NCI-H2171 treated with DMSO at 0.1 percent for 48 hours (cell line): ENCODE data around the gene GRIN3B.

Experiments used
- DNase-seq: peaks from one replicate; lab custom pipeline; 2025; lab: John Stamatoyannopoulos, UW

Gene GRIN3B

DNA sequence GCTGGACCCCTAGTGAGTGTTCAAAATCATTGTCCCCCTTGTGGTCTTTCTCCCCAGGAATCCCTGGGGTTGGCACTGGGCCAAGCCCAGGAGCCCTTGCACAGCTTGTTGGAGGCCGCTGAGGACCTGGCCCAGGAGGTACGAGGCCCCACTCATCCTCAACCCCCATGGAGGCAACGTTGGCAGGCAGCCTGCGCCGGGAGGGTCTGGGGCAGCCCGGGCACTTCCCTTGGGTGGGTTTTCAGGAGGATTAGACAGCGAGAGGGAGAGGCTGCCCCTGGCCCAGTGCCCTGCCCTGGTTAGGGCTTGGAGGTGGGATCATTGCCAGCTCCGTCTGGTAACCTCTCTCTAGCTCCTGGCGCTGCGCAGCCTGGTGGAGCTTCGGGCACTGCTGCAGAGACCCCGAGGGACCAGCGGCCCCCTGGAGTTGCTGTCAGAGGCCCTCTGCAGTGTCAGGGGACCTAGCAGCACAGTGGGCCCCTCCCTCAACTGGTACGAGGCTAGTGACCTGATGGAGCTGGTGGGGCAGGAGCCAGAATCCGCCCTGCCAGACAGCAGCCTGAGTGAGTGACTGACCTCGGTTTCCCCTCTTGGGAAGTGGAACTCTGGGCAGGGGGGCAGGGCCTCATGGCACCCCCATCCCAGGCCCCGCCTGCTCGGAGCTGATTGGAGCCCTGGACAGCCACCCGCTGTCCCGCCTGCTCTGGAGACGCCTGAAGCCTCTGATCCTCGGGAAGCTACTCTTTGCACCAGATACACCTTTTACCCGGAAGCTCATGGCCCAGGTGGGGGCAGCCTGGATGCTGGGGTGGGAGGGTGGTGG is 42.7 kb downstream of the GRIN3B start:
- DNase-seq, result peak; percentile 65

DNA sequence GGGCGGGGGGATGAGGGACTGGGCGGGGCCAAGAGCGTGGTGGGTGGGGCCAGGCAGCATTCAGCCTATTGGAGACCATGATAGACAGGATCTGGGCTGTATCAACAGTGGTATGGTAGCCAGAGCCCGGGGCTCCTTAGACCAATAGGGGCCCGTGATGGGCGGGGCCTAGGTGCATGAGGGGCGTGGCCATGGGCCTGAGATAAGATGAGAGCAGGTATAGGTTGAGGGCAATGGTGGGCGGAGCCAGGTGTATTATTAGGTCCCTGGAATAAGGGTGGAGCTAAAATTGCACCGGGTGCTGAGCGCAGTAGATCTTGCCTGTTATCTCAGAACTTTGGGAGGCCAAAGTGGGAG is 45.0 kb downstream of the GRIN3B start:
- DNase-seq, result peak; percentile 16

DNA sequence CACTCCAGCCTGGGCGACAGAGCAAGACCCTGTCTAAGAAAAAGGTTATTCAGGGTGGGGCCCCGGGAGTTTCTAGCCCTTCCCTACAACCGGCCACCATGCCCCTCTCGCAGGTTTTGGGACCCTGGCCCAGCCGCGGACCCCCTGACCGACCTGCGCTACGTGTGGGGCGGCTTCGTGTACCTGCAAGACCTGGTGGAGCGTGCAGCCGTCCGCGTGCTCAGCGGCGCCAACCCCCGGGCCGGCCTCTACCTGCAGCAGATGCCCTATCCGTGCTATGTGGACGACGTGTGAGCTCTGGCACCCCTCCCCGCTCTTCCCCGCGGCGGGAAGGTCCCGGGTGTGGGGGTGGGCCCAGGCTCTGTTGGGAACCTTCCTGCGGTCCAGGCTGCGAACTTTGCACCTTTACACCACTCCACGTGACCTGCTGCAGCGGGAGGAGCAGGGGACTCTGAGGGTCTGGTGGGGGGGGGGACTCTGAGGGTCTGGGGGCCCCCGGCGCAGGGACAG is 46.0 kb downstream of the GRIN3B start:
- DNase-seq, result no peak

DNA sequence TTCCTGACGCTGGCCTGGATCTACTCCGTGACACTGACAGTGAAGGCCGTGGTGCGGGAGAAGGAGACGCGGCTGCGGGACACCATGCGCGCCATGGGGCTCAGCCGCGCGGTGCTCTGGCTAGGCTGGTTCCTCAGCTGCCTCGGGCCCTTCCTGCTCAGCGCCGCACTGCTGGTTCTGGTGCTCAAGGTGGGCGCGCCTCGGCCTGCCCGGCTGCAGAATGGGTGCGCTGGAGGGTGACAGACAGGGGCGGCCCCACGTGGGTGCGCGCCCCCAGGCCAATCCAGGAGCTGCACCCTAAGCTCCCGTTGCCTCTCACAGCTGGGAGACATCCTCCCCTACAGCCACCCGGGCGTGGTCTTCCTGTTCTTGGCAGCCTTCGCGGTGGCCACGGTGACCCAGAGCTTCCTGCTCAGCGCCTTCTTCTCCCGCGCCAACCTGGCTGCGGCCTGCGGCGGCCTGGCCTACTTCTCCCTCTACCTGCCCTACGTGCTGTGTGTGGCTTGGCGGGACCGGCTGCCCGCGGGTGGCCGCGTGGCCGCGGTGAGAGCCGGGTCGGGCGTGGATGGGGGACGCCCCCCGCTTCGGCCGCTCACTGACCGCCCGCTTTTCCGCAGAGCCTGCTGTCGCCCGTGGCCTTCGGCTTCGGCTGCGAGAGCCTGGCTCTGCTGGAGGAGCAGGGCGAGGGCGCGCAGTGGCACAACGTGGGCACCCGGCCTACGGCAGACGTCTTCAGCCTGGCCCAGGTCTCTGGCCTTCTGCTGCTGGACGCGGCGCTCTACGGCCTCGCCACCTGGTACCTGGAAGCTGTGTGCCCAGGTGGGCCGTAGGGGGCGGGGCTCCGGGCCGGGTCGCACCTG is 46.8 kb downstream of the GRIN3B start:
- no peak for DNase-seq

DNA sequence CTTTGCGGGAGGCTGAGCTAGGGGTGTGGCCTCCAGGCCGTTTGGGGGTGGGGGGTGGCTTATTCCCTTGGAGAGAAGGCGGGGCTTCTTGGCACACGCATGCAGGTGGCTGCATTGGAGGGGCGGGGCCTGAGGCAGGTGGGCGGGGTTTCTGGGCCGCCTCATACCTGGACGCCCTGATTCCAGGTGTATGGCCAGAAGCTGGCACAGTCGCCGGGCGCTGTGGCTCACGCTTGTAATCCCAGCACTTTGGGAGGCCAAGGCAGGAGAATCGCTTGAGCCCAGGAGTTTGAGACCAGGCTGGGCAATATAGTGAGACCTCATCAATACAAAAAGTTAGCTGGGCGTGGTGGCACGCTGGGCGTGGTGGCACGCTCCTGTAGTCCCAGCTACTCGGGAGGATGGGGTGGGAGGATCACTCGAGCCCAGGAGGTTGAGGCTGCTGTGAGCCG is 47.5 kb downstream of the GRIN3B start:
- no peak for DNase-seq

DNA sequence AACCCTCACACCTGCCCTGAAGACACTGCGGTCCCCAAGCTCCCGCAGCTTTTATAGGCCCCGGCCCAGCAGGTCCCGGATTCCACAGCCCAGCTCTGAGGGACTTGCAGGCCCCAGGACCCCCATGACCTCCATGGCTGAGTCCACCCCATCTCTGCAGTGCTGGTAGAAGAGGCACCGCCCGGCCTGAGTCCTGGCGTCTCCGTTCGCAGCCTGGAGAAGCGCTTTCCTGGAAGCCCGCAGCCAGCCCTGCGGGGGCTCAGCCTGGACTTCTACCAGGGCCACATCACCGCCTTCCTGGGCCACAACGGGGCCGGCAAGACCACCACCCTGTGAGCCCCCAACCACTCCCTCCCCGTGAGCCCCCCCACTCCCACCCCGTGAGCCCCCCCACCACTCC is 48.9 kb downstream of the GRIN3B start:
- DNase-seq, result no peak

DNA sequence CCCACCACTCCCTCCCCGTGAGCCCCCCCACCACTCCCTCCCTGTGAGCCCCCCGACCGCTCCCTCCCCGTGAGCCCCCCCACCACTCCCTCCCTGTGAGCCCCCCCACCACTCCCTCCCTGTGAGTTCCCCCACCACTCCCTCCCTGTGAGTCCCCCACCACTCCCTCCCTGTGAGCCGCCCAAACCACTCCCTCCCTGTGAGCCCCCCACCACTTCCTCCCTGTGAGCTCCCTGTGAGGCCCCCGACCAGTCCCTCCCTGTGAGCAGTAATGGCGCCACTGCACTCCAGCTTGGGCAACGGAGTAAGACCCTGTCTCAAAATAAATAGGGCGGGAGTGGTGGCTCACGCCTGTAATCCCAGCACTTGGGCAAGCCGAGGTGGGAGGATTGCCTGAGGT is 49.6 kb downstream of the GRIN3B start:
- no peak for DNase-seq

DNA sequence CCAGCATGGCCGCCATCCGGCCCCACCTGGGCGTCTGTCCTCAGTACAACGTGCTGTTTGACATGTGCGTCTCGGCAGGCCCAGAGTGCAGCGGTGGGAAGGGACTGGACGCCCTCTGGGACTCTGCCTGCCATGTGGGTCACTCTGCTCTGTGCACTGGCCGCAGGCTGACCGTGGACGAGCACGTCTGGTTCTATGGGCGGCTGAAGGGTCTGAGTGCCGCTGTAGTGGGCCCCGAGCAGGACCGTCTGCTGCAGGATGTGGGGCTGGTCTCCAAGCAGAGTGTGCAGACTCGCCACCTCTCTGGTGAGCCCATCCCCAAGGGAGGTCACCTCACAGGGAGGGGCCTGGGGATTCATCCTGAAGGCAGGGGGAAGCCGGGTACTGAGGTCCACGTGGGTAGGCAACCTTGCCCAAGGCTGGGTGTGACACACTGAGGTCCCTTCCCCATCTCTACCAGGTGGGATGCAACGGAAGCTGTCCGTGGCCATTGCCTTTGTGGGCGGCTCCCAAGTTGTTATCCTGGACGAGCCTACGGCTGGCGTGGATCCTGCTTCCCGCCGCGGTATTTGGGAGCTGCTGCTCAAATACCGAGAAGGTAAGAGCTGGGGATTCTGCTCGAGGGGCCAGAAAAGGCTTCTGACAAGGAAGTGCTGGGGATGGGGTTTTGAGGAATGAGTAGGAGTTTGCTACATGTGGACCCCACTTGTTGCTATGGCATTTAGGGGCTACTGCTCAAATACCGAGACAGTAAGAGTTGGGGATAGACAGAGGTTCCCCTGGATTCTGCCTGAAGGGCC is 51.0 kb downstream of the GRIN3B start:
- no peak for DNase-seq

DNA sequence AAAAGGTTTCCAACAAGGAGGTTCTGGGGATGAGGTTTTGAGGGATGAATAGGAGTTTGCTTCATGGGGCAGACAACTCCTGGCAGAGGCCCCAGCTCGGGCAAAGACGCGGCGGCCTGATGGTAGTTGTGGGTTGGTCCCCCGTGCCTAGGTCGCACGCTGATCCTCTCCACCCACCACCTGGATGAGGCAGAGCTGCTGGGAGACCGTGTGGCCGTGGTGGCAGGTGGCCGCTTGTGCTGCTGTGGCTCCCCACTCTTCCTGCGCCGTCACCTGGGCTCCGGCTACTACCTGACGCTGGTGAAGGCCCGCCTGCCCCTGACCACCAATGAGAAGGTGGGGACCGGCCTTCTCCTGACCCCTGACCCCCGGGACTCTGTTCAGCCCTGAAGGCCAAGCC is 51.6 kb downstream of the GRIN3B start:
- DNase-seq, result no peak

DNA sequence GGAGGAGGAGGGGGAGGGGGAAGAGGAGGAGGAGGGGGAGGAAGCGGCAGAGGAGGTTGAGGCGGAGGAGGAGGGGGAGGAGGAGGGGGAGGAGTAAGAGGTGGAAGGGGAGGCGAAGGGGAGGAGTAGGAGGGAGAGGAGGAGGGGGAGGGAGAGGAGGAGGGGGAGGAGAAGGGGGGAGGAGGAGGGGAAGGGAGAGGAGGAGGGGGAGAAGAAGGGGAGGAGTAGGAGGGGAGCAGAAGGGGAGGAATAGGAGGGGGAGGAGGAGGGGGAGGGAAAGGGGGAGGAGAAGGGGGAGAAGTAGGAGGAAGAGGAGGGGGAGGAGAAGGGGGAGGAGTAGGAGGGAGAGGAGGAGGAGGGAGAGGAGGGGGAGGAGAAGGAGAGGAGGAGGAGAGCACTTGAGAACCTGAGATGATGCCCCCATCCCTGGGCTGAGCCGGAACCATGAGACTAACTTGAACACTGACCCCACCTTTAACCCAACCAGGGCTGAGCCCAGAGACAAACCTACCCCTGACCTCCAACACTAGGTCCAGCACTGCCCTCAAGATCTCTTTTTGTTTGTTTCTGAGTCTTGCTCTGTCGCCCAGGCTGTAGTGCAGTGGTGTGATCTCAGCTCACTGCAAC is 52.2 kb downstream of the GRIN3B start:
- DNase-seq, result no peak

DNA sequence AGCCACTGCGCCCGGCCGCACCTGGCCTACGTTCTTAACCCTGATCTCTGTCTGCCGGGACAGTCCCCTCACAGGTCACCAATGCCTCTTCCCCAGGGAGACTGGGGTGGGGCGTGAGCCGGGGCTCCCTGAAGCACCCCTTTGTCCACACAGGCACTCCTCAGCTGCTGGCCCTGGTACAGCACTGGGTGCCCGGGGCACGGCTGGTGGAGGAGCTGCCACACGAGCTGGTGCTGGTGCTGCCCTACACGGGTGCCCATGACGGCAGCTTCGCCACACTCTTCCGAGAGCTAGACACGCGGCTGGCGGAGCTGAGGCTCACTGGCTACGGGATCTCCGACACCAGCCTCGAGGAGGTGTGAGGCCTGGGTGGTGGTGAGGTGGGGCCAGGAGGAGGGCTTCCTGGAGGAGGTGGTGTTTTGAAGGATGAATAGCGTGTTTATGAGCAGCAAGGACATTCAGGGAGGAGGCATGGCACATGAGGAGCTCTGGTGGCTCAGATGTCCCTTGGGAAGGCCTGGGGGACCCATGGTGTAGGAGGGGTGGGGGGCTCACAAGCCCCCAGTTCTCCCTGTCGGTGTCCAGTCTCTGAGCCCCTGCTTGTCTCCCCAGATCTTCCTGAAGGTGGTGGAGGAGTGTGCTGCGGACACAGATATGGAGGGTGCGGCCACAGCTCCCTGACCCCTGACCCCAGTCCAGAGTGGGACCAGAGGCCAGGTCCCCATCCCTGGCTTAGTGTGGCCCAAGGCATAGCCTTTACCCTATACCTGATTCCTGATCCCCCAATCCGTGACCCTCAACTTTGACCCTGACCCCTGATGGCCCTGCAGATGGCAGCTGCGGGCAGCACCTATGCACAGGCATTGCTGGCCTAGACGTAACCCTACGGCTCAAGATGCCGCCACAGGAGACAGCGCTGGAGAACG is 53.2 kb downstream of the GRIN3B start:
- DNase-seq, result no peak

DNA sequence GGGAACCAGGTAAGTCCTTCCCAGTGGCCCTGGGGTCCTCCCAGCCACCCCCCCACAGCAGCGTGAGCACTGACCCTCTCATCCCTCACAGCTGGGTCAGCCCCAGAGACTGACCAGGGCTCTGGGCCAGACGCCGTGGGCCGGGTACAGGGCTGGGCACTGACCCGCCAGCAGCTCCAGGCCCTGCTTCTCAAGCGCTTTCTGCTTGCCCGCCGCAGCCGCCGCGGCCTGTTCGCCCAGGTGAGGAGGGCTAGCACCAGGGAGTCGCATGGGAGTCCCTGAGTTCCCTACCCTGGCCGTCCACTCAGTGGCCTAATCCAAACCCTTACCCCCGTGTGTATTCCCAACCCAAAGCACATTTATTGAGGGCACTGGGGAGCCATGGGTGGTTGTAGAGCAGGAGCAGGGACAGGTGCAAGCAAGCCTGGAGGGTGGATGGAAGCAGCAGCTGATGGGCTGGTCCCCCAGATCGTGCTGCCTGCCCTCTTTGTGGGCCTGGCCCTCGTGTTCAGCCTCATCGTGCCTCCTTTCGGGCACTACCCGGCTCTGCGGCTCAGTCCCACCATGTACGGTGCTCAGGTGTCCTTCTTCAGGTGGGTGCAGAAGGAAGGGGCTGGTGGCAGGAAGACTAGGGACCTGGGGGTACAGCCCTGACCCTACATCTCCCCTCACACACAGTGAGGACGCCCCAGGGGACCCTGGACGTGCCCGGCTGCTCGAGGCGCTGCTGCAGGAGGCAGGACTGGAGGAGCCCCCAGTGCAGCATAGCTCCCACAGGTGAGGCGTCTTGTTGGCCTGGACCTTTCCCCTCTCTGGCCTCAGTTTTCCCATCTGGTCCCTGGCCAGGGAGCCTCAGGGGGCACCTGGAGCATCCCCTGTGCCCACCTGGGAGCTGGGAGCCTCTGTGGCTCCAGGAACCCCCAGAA is 54.1 kb downstream of the GRIN3B start:
- DNase-seq, result no peak

DNA sequence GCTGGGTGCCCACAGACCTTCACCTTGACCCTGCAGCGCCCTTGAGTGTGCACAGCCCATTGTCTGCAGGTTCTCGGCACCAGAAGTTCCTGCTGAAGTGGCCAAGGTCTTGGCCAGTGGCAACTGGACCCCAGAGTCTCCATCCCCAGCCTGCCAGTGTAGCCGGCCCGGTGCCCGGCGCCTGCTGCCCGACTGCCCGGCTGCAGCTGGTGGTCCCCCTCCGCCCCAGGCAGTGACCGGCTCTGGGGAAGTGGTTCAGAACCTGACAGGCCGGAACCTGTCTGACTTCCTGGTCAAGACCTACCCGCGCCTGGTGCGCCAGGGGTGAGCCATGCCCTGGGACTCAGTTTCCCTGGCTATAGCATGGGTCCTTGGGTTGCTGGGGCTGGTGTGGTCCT is 54.8 kb downstream of the GRIN3B start:
- no peak for DNase-seq

DNA sequence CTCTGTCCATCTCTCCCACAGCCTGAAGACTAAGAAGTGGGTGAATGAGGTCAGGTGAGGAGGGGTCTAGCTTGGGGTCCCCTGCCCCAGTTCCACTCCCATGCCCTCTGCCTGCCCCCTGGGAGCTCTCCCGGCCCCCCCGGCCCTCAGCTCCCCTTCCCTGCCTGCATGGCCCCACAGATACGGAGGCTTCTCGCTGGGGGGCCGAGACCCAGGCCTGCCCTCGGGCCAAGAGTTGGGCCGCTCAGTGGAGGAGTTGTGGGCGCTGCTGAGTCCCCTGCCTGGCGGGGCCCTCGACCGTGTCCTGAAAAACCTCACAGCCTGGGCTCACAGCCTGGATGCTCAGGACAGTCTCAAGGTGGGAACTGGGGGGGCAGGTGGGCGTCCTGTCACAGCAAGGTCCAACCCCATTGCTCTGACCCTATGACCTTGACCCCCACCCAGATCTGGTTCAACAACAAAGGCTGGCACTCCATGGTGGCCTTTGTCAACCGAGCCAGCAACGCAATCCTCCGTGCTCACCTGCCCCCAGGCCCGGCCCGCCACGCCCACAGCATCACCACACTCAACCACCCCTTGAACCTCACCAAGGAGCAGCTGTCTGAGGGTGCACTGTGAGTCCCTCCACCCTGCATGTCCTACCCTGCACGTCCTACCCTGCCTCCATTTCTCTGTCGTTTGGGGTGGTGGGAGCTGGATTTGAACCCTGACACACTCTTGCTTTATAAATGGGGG is 55.8 kb downstream of the GRIN3B start:
- no peak for DNase-seq

DNA sequence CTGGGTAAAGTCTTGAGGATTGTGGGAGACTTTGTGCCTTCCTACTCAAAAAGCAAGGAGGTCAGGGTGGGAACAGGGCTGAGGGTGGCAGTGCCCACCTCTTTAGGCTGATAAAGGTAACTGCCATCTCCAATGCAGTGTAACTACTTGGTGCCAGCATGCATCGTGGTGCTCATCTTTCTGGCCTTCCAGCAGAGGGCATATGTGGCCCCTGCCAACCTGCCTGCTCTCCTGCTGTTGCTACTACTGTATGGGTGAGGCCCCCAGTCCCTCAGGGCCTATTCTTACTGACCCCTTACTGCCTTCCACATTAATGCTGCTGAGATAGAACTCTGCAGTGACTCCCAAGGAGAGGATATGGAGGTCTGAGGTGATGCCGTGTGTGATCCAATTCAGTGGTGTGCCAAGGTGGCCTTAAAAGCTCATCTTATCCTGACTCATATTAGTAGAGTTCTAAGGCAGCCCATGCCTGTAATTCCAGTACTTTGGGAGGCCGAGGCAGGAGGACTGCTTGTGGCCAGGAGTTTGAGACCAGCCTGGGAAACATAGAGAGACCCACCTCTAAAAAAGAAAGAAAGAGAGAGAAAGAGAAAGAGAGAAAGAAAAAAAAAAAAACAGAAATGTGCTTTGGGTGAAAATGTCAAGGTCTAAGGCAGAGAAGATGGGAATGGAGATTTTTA is 57.1 kb downstream of the GRIN3B start:
- peak; percentile 56 for DNase-seq

DNA sequence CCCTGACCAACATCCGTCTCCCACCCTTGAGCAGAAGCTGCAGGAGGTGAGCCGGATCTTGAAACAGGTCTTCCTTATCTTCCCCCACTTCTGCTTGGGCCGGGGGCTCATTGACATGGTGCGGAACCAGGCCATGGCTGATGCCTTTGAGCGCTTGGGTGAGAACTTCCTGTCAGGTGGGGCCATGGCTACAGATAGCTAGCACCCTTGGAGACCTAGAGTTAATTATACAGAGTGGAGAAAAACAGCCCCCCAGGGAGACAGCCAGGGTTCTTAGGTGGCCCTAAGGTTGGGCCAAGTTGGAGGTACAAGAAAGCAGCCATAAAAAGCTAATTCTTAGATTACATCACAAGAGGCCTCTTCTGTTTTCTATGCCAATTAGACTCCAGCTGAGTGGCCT is 57.9 kb downstream of the GRIN3B start:
- DNase-seq, result no peak
